K562 (cell line): ENCODE measurements around the gene FASTK. TPM values are rescaled to one million over a fixed set of nuclear protein-coding genes. Genes with fewer than 3 reads are reported as not detected.
A peak's percentile ranks its signal among the peaks of the same experiment; 100 is the strongest.

Experiments used
- CEBPB ChIP-seq: fragments of 450-650 bp; IDR thresholded peaks from 2 replicates; pipeline ENCODE4 v1.6.1; 2016; ENCODE audit warnings: missing genetic modification characterization, missing compliant biosample characterization
- CHCHD3 ChIP-seq: fragments of 250-450 bp; sonication (Bioruptor Pico); IDR thresholded peaks from 2 replicates; pipeline ENCODE4 v2.1.2; 2022; ENCODE audit warnings: mild to moderate bottlenecking
- EHMT2 ChIP-seq: fragments of 450-650 bp; IDR thresholded peaks from 2 replicates; pipeline ENCODE4 v1.6.1; 2018; ENCODE audit warnings: antibody characterized with exemption
- GABPB2 ChIP-seq: fragments of 250-450 bp; sonication (Bioruptor Pico); conservative IDR thresholded peaks from 2 replicates; pipeline ENCODE4 v1.5.1; 2021; ENCODE audit warnings: mild to moderate bottlenecking
- GATAD2A ChIP-seq: fragments of 450-650 bp; IDR thresholded peaks from 2 replicates; pipeline ENCODE4 v1.6.1; 2017
- HNRNPK ChIP-seq: fragments of 200-400 bp; formaldehyde crosslinking; IDR thresholded peaks from one replicate; pipeline ENCODE4 v1.6.1; 2018; ENCODE audit warnings: mild to moderate bottlenecking, low read depth, low read length; ENCODE audit not compliant: poor library complexity, severe bottlenecking
- HNRNPUL1 ChIP-seq: fragments of 200-400 bp; formaldehyde crosslinking; IDR thresholded peaks from 2 replicates; pipeline ENCODE4 v1.6.1; 2017; ENCODE audit warnings: low read length
- LCOR ChIP-seq: sonication (generic); formaldehyde crosslinking; IDR thresholded peaks from 2 replicates; pipeline ENCODE4 v1.8.0; 2022; ENCODE audit warnings: mild to moderate bottlenecking, missing genetic modification reagents
- MYNN ChIP-seq, 2 experiments: sonication (generic); formaldehyde crosslinking in 1 of 2; IDR thresholded peaks; 2 replicates each; pipeline versions ENCODE4 v1.5.0 to v1.6.1; 2016 to 2020; ENCODE audit warnings: antibody characterized with exemption in 1 of 2, missing genetic modification reagents in 1 of 2
- NFXL1 ChIP-seq: fragments of 450-650 bp; formaldehyde crosslinking; IDR thresholded peaks from 2 replicates; pipeline ENCODE4 v1.4.0; 2021; ENCODE audit warnings: mild to moderate bottlenecking
- NR2C1 ChIP-seq, 2 experiments: fragments of 450-650 bp; IDR thresholded peaks; 2 replicates each; pipeline ENCODE4 v1.6.1; 2017; ENCODE audit warnings: mild to moderate bottlenecking in 2 of 2, antibody characterized with exemption in 1 of 2, inconsistent platforms in 1 of 2, missing compliant biosample characterization in 1 of 2, missing genetic modification characterization in 1 of 2
- RBM39 ChIP-seq: fragments of 200-400 bp; formaldehyde crosslinking; optimal IDR thresholded peaks from 2 replicates; pipeline ENCODE3; 2018; ENCODE audit warnings: low read depth, low read length
- SRSF7 ChIP-seq: fragments of 200-400 bp; formaldehyde crosslinking; optimal IDR thresholded peaks from 2 replicates; pipeline ENCODE3; 2017; ENCODE audit warnings: mild to moderate bottlenecking, low read depth, low read length
- SUPT5H ChIP-seq: fragments of 450-650 bp; IDR thresholded peaks from 2 replicates; pipeline ENCODE4 v1.6.1; 2016
- ZFP1 ChIP-seq: fragments of 450-650 bp; formaldehyde crosslinking; IDR thresholded peaks from 2 replicates; pipeline ENCODE4 v1.4.0; 2020; ENCODE audit warnings: mild to moderate bottlenecking, mixed read lengths
- ZNF408 ChIP-seq: fragments of 250-450 bp; sonication (Bioruptor Pico); IDR thresholded peaks from 2 replicates; pipeline ENCODE4 v1.4.0; 2020; ENCODE audit warnings: low read depth, mild to moderate bottlenecking, moderate library complexity
- ZNF561 ChIP-seq: fragments of 450-650 bp; formaldehyde crosslinking; conservative IDR thresholded peaks from 2 replicates; pipeline ENCODE4 v1.4.0; 2020; ENCODE audit warnings: mild to moderate bottlenecking, moderate library complexity
- ZNF75A ChIP-seq: fragments of 450-650 bp; formaldehyde crosslinking; IDR thresholded peaks from 2 replicates; pipeline ENCODE4 v1.4.0; 2020; ENCODE audit warnings: mild to moderate bottlenecking
- ZNF785 ChIP-seq: fragments of 250-450 bp; sonication (Bioruptor Pico); IDR thresholded peaks from 2 replicates; pipeline ENCODE4 v1.4.0; 2020; ENCODE audit warnings: mild to moderate bottlenecking
- polyA plus RNA-seq, 8 experiments: library from polyadenylated mRNA; depleted of rRNA in 4 of 8; stranded (reverse) in 5 of 8; unstranded in 3 of 8; fragments of >200 nt; fragmentation: Nextera tagmentation in 2 of 8; fragmentation: Illumina TruSeq in 1 of 8; extraction: Ambion mirVana in 2 of 8; extraction: Trizol in 1 of 8; gene quantifications; 2 replicates each; pipeline versions ENCODE4 v1.2.1 to v1.2.3, GENCODE V29; 2011 to 2014; ENCODE audit warnings: inconsistent platforms in 1 of 8, missing spikeins in 1 of 8
- total RNA-seq, 7 experiments: library from RNA; depleted of rRNA in 6 of 7; stranded (reverse); fragments of >200 nt in 6 of 7; fragmentation: Illumina TruSeq in 2 of 7; extraction: Trizol in 2 of 7; gene quantifications; 2 replicates each; pipeline versions ENCODE4 v1.2.1 to v1.2.3, GENCODE V29; 2011 to 2021; ENCODE audit warnings: low replicate concordance in 1 of 7
- TF ChIP-seq, protein P1 (sequence below): fragments of 450-650 bp; conservative IDR thresholded peaks from 2 replicates; pipeline ENCODE4 v1.6.1; 2016; ENCODE audit warnings: missing genetic modification characterization, low read depth, mild to moderate bottlenecking, missing compliant biosample characterization, moderate library complexity
- TF ChIP-seq, protein P2 (sequence below): fragments of 450-650 bp; IDR thresholded peaks from 2 replicates; pipeline ENCODE4 v1.7.1; 2018; ENCODE audit warnings: mild to moderate bottlenecking, low read depth; ENCODE audit not compliant: partially characterized antibody
- TF ChIP-seq, protein P3 (sequence below), 2 experiments: fragments of 450-650 bp in 1 of 2; sonication (generic) in 1 of 2; formaldehyde crosslinking; conservative IDR thresholded peaks; 2 replicates each; pipeline versions ENCODE4 v1.4.0 to v1.8.1; 2020 to 2022; ENCODE audit warnings: mild to moderate bottlenecking in 1 of 2, missing genetic modification reagents in 1 of 2

Gene FASTK
- total and polyA plus RNA-seq, 9 of the 15 experiments (the other 6 are each of a cell fraction or from before 2014, with no cell fraction given) = 0.51 to 150 (median 48.2) TPM

DNA sequence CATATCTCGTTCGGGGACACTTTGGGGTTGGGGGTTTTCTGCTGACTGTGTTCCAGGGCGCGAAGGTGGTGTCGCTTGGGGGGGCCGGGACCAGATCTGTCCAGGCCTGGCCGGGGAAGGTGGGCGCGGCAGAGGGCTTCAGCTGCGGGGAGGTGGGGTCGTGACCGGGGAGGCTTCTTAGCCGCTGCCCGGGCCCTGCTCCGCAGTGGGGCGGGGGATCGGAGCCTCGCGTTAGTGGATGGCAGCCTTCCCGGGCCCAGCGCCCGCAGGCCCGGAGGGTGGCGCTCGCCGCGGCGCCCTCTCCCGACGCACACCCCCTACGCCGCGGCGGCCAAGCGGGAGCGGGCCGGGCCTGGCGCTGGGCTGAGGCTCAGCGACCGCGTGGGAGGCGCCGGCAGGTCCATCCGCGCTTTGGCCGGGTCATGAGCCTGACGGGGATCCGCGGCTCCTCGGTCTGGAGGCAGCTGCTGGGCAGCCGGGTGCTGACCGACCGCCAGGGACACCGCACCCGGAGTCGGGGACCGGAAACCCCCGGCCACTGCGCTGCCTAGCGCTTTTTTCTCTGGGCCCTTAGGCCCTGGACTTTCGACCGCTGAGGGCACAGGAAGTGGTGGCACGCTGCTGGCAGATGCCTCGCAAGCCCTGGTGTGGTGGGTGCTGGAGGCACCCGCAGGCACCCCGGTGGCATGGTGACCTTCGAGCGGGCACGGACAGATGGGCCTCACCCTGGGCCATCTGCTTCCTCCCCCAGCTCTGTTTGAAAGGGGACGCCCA lies 6.8 kb upstream of the FASTK start (continued):
- TF ChIP-seq GABPB2 (CRISPR knock-in tag) (no peak), SRSF7 (no peak), ZNF785 (CRISPR knock-in tag) (no peak), ZNF75A (CRISPR knock-in tag) (no peak), CEBPB (tag) (no peak), SUPT5H (peak; percentile 34; the same call in 1 of the 2 replicates), NFXL1 (CRISPR knock-in tag) (no peak), GATAD2A (0 out of 2 replicates have a peak, but pooled peaks have one; percentile 43), ZNF561 (CRISPR knock-in tag) (no peak), ZFP1 (no peak), HNRNPK (no peak), HNRNPUL1 (no peak), NR2C1 (IDR thresholded peaks at IDR 0.05) (no peak), NR2C1 (tag; IDR thresholded peaks at IDR 0.05) (no peak), ZNF408 (CRISPR knock-in tag) (no peak), LCOR (CRISPR knock-in tag) (no peak), MYNN (IDR thresholded peaks at IDR 0.05) (0 out of 2 replicates have a peak, but pooled peaks have one; percentile 12), MYNN (CRISPR knock-in tag; IDR thresholded peaks at IDR 0.05) (no peak), EHMT2 (no peak), CHCHD3 (CRISPR knock-in tag) (no peak), RBM39 (no peak)
- TF ChIP-seq, protein P1, sequence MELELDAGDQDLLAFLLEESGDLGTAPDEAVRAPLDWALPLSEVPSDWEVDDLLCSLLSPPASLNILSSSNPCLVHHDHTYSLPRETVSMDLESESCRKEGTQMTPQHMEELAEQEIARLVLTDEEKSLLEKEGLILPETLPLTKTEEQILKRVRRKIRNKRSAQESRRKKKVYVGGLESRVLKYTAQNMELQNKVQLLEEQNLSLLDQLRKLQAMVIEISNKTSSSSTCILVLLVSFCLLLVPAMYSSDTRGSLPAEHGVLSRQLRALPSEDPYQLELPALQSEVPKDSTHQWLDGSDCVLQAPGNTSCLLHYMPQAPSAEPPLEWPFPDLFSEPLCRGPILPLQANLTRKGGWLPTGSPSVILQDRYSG (tag) = no peak
- TF ChIP-seq, protein P2, sequence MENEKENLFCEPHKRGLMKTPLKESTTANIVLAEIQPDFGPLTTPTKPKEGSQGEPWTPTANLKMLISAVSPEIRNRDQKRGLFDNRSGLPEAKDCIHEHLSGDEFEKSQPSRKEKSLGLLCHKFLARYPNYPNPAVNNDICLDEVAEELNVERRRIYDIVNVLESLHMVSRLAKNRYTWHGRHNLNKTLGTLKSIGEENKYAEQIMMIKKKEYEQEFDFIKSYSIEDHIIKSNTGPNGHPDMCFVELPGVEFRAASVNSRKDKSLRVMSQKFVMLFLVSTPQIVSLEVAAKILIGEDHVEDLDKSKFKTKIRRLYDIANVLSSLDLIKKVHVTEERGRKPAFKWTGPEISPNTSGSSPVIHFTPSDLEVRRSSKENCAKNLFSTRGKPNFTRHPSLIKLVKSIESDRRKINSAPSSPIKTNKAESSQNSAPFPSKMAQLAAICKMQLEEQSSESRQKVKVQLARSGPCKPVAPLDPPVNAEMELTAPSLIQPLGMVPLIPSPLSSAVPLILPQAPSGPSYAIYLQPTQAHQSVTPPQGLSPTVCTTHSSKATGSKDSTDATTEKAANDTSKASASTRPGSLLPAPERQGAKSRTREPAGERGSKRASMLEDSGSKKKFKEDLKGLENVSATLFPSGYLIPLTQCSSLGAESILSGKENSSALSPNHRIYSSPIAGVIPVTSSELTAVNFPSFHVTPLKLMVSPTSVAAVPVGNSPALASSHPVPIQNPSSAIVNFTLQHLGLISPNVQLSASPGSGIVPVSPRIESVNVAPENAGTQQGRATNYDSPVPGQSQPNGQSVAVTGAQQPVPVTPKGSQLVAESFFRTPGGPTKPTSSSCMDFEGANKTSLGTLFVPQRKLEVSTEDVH = no peak
- TF ChIP-seq, protein P3, sequence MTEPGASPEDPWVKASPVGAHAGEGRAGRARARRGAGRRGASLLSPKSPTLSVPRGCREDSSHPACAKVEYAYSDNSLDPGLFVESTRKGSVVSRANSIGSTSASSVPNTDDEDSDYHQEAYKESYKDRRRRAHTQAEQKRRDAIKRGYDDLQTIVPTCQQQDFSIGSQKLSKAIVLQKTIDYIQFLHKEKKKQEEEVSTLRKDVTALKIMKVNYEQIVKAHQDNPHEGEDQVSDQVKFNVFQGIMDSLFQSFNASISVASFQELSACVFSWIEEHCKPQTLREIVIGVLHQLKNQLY (CRISPR knock-in tag; conservative IDR thresholded peaks at IDR 0.05) = 0 out of 4 replicates have a peak, but pooled peaks of 1 of the 2 experiments have one; percentile 70
